IMR-90 (cell line): ENCODE results near the gene CNPPD1.

Experiments
- CTCF ChIP-seq: conservative IDR thresholded peaks from 2 replicates; pipeline ENCODE4 v1.5.1; 2012; ENCODE audit warnings: mild to moderate bottlenecking, low read depth, low read length, improper control_type of control experiment
- MAFK ChIP-seq: IDR thresholded peaks from 2 replicates; pipeline ENCODE4 v1.6.1; 2012; ENCODE audit warnings: low read depth, low read length, improper control_type of control experiment
- MXI1 ChIP-seq: IDR thresholded peaks from 2 replicates; pipeline ENCODE4 v1.6.1; 2012; ENCODE audit warnings: low read depth, mild to moderate bottlenecking, low read length, moderate library complexity, borderline replicate concordance
- NFE2L2 ChIP-seq: fragments of 150-350 bp; IDR thresholded peaks from 2 replicates; pipeline ENCODE4 v1.6.1; 2016; ENCODE audit warnings: low read depth, mild to moderate bottlenecking, low read length
- POLR2A ChIP-seq: IDR thresholded peaks from 2 replicates; pipeline ENCODE4 v1.6.1; 2012; ENCODE audit warnings: mild to moderate bottlenecking, low read depth, low read length

- no peak for TF ChIP-seq CTCF
- no peak for TF ChIP-seq MXI1
- no peak for TF ChIP-seq NFE2L2
- no peak for TF ChIP-seq POLR2A
- TF ChIP-seq MAFK = no peak
Measured at GRCh38 chr2:219213026-219213415, 36.3 kb upstream of the CNPPD1 start.
